A673 (cell line): ENCODE results near the gene RNF208. TPM values are rescaled to one million over a fixed set of nuclear protein-coding genes. Genes with fewer than 3 reads are reported as not detected.

Experiments
- BruUV-seq: library from RNA; stranded (reverse); fragments of 400-500 nt; replicated peaks from 2 replicates; lab custom pipeline; 2021; lab: Mats Ljungman, UMichigan
- CTCF ChIA-PET: fragments of 300-600 bp; sonication (Branson Sonifier 250); formaldehyde crosslinking; loops from one replicate; lab custom pipeline; 2022; ENCODE audit warnings: antibody characterized with exemption; lab: Charles Lee
- POLR2A ChIA-PET: fragments of 300-600 bp; sonication (Branson Sonifier 250); formaldehyde crosslinking; loops from one replicate; lab custom pipeline; 2022; ENCODE audit warnings: antibody characterized with exemption; ENCODE audit not compliant: low non-redundant PET; lab: Charles Lee
- DNase-seq: peaks from one replicate; pipeline ENCODE4 v3.0.0-alpha.2; 2015; ENCODE audit warnings: low spot score
- H3K27ac ChIP-seq: fragments of 200-600 bp; sonication (generic); 2 replicates; pipeline ENCODE4 v1.5.1; 2016; ENCODE audit warnings: mixed run types, low read depth, mild to moderate bottlenecking, mixed read lengths, antibody characterized with exemption, low read length; ENCODE audit not compliant: poor library complexity, severe bottlenecking
- H3K27me3 ChIP-seq: fragments of 200-600 bp; sonication (generic); replicated peaks from 2 replicates; pipeline ENCODE4 v1.6.1; 2017; ENCODE audit warnings: mixed run types, low read depth, mild to moderate bottlenecking, mixed read lengths, antibody characterized with exemption, low read length; ENCODE audit not compliant: insufficient read depth, poor library complexity
- H3K36me3 ChIP-seq: fragments of 200-600 bp; sonication (generic); 2 replicates; pipeline ENCODE4 v1.6.1; 2016; ENCODE audit warnings: mixed run types, mild to moderate bottlenecking, mixed read lengths, antibody characterized with exemption, low read length; ENCODE audit not compliant: insufficient read depth, poor library complexity, severe bottlenecking
- H3K4me1 ChIP-seq: fragments of 200-600 bp; sonication (generic); 2 replicates; pipeline ENCODE4 v1.6.1; 2017; ENCODE audit warnings: mixed run types, mild to moderate bottlenecking, mixed read lengths, antibody characterized with exemption, low read length; ENCODE audit not compliant: insufficient read depth, poor library complexity, severe bottlenecking
- H3K4me3 ChIP-seq: fragments of 200-600 bp; sonication (generic); 2 replicates; pipeline ENCODE4 v1.5.1; 2016; ENCODE audit warnings: low read depth, mixed run types, mild to moderate bottlenecking, mixed read lengths, low read length; ENCODE audit not compliant: poor library complexity, severe bottlenecking
- H3K9me3 ChIP-seq: fragments of 200-600 bp; sonication (generic); 2 replicates; pipeline ENCODE4 v1.6.1; 2016; ENCODE audit warnings: mixed run types, low read depth, mild to moderate bottlenecking, mixed read lengths, antibody characterized with exemption, low read length; ENCODE audit not compliant: poor library complexity, severe bottlenecking
- EZH2 ChIP-seq: fragments of 200-600 bp; sonication (generic); IDR thresholded peaks from 2 replicates; pipeline ENCODE4 v1.6.1; 2017; ENCODE audit warnings: borderline replicate concordance, low read depth, mild to moderate bottlenecking, mixed read lengths, antibody characterized with exemption, low read length; ENCODE audit not compliant: poor library complexity, severe bottlenecking
- intact Hi-C: fragments of 100-400 bp; cut with micrococcal nuclease; formaldehyde crosslinking; loops from one replicate; pipeline ENCODE4 v1.10.0; 2022; ENCODE audit not compliant: unreplicated experiment
- total RNA-seq: library from RNA; stranded (reverse); gene quantifications from 2 replicates; pipeline ENCODE4 v1.2.3, GENCODE V29; 2021
- TF ChIP-seq, protein P1 (sequence below): fragments of 300-800, 200-600 bp; sonication (generic); conservative IDR thresholded peaks from 2 replicates; pipeline ENCODE4 v1.5.1; 2017; ENCODE audit warnings: low read depth, mild to moderate bottlenecking, antibody characterized with exemption, low read length, moderate library complexity, mixed read lengths

The RNF208 gene
- total RNA-seq, 1 experiment from 2014 or later: 13.7 TPM

- CTCF ChIA-PET: interaction anchor here (0.5 kb wide), 1 partner anchor 13 kb away, joined by 3 read pairs; no protein-coding TSS in a partner anchor
- intact Hi-C loops: no loop called here
- TF ChIP-seq, protein P1, sequence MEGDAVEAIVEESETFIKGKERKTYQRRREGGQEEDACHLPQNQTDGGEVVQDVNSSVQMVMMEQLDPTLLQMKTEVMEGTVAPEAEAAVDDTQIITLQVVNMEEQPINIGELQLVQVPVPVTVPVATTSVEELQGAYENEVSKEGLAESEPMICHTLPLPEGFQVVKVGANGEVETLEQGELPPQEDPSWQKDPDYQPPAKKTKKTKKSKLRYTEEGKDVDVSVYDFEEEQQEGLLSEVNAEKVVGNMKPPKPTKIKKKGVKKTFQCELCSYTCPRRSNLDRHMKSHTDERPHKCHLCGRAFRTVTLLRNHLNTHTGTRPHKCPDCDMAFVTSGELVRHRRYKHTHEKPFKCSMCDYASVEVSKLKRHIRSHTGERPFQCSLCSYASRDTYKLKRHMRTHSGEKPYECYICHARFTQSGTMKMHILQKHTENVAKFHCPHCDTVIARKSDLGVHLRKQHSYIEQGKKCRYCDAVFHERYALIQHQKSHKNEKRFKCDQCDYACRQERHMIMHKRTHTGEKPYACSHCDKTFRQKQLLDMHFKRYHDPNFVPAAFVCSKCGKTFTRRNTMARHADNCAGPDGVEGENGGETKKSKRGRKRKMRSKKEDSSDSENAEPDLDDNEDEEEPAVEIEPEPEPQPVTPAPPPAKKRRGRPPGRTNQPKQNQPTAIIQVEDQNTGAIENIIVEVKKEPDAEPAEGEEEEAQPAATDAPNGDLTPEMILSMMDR: no peak
- TF ChIP-seq EZH2: no peak
These were observed 36.1 kb downstream of the RNF208 start for GRCh38 chr9:137185921-137186320.

DNA sequence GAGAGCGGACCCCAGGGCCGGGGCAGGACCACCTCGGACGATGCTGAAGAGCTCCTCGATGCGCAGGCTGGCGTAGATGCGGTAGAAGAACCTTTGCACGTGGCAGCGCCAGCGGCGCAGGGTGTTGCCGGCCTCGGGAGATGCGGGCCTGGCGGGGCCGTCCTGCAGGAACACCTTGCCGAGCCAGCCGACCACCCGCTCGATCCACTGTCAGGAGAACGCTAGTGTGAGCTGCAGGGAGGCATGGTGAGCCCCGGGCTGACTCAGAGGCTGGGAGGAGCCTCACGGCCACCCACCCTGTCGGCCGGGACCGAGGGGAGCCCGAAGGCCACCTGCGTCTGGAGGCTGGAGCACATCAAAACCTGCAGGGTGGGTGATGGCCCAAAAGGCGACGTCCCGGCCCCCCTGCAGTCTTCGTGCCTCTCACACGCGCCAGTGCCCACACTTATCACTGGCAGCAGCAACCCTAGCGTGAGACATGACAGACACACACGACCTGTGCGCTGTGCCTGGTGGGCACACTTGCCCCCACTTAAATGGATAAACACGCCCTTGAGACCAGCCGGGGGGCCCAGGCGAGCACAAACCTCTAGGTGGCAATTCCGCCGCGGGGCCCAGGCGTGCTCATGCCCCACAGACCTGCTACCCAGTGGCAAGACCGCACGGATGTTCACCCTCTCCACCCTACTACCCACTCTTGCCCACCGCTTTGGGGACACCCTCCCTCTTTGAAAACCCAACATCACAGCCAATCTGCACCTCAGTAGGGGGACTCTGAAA, 37.0 kb downstream of the RNF208 start:
- no peak overlapping the region for H3K27ac ChIP-seq
- peaks cover 10% of the 10 kb centered on the region for H3K4me1 ChIP-seq
- no peak overlapping the region for H3K4me3 ChIP-seq
- ChIA-PET POLR2A (interaction anchor here (0.6 kb wide), 1 partner anchor 10 kb away, joined by 3 read pairs; no protein-coding TSS in a partner anchor), CTCF (interaction anchor here (0.5 kb wide), 1 partner anchor 12 kb away, joined by 3 read pairs; no protein-coding TSS in a partner anchor)
- no peak for TF ChIP-seq EZH2
- TF ChIP-seq, protein P1: no peak
- no peak for DNase-seq
- H3K9me3 ChIP-seq: no peaks in the 10 kb centered on the region
- no TSS peak for BruUV-seq
- peaks cover 7% of the 10 kb centered on the region for H3K36me3 ChIP-seq
- H3K27me3 ChIP-seq: no peaks in the 10 kb centered on the region
- intact Hi-C loops: no loop called here

More at GRCh38 chr9:137185921-137186320, 36.1 kb downstream of the RNF208 start:
- Histone ChIP-seq H3K27me3 (no peaks in the 10 kb centered on the region), H3K4me3 (no peak overlapping the region), H3K36me3 (peaks cover 7% of the 10 kb centered on the region), H3K27ac (no peak overlapping the region), H3K9me3 (no peaks in the 10 kb centered on the region), H3K4me1 (peaks cover 10% of the 10 kb centered on the region)
- POLR2A ChIA-PET: no interaction called here
- no TSS peak for BruUV-seq
- DNase-seq: no peak

DNA sequence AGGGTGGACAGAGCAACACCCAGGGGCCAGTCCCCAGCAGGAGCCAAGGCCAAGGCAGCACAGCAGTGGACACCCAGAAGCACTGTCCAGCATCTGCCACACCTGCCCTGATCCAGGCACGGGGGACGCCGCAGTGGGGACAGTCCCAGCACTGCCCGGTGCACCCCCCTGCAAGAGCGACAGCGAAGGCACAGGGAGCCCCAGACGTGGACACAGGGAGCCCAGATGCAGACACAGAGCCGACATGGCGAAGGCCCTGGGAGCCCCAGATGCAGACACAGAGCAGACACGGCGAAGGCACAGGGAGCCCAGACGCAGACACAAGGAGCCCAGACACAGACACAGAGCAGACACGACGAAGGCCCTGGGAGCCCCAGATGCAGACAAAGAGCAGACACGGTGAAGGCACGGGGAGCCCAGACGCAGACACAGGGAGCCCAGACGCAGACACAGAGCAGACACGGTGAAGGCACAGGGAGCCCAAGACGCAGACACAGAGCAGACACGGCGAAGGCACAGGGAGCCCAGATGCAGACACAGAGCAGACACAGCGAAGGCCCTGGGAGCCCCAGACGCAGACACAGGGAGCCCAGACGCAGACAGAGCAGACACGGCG, 38.0 kb downstream of the RNF208 start:
- H3K36me3 ChIP-seq: peaks cover 7% of the 10 kb centered on the region
- H3K9me3 ChIP-seq: no peaks in the 10 kb centered on the region
- no peak overlapping the region for H3K4me3 ChIP-seq
- intact Hi-C loops: no loop called here
- no TSS peak for BruUV-seq
- H3K27ac ChIP-seq: no peak overlapping the region
- CTCF ChIA-PET: no interaction called here
- DNase-seq: no peak
- H3K4me1 ChIP-seq: peaks cover 7% of the 10 kb centered on the region
- TF ChIP-seq, protein P1: no peak
- TF ChIP-seq EZH2: no peak
- POLR2A ChIA-PET: no interaction called here
- H3K27me3 ChIP-seq: no peaks in the 10 kb centered on the region
